Measurements from ENCODE around the gene RNF214.
A peak's percentile ranks its signal among the peaks of the same experiment; 100 is the strongest.

The RNF214 gene

DNA sequence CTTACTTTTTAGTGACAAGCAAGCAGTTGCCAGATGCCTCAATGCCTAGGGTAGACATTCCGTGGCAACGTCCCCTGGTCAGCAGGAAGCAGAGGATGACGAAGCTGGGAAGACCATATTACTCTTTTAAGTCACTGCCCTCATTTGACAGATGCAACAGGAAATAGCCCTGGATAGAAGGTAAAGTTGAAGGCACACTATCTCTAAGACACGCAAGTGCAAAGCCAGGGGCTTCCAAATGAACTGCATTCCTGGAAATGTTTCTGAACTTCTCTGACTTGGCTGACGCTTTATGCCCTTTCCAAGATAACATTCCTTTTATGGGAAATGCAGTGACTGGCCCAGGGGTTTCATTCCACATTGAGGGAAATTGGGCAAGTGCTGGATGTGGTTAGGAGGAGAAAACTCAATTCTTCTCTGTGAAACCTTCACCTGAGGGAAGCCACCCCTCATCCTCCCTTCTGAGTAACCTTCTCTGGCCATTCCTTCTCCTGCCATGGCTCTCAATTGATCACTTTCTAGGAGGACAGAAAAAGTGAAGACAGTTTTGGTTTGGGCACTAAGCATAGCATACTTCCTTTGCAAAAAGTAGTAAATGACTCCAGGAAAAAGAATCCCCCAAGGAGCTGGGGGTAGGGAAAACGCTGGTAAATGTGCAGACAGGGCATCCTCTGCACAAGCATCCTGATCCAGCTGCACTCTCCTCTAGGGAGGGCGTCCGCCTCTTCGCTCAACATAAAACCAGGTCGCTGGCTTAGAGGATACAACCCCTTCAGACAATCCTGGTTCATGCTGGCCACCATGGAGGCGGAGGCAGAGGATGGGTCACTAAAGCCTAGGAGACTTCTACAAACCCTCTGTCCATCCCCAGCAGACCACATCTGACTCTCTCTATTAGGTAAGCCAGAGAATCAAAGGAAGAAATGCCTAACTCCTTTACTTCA lies 15.1 kb upstream of the RNF214 start:
- DNase-seq, result peak; percentile 72

DNA sequence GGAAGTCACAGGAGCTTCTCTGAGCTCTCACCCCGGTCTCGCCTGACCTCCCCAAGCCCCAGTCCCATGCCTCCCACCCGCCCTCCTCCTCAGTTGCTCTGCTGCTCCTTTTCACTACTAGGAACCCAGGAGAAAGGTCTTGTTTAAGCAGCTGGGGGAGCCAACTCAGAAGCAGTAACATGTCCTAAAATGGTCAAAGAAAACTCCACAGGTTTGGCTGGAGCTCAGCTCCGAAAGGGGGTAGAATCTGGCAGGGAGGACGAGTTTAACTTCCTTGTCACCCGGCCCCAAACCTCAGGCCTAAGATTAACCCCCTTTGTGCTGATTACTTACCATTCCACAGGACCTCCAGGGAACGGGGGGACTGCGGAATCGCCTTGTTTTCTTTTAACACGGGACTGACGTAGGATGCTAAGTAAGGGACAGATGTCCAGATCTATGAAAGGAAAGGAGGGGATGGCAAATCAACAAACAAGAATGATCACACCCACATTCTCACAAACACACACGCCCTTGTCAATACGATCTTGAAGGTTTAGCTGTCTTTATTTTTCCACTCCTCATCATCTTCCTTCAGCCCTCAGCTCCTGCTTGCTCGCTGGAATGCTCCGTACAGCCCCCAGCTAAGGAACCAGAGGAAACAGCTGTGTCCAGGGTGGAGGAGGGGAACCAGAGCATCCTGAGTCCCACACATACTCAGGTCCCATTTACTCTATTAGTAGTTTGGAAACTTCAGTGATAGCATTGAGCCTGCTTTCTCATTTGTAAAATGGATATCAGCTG lies 14.1 kb upstream of the RNF214 start:
- DNase-seq, result peak; percentile 55

DNA sequence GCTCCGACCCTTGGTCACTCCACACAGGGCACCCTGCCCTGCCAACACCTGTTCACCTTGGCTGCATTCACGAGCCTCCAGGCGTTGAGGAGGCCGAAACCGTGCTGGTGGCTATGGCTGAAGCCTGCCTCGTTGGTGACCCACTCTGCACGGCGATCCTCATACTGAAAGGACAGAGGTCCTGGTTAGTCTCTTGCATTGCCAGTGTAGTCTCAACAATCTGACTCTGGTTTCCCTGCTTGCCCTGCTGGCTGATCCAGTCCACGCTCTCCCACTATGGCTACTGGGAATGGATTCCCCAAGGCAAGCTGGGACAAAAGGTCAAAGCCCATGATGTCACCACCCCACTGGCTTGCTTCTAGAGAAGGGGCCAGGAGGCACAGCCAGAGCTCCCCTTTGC lies 13.5 kb upstream of the RNF214 start:
- no peak for DNase-seq

DNA sequence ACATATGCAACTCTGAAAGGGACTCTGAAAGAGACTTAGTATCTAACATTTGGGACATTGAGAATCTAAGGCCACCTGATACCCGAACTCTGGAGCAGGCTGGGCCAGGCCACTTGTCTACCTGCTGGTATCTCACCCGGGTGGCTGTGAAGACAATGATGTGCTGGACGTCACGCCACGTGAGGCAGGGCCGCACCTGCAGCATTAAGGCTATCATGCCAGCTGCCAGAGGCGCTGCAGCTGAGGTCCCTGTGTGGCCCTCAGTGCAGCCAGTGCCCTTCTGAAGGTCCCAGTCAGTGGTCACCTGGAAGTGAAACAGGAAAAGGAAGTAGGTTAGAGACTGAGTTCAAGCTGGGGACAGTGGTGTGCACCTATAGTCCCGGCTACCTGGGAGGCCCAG lies 13.0 kb upstream of the RNF214 start:
- no peak for DNase-seq

DNA sequence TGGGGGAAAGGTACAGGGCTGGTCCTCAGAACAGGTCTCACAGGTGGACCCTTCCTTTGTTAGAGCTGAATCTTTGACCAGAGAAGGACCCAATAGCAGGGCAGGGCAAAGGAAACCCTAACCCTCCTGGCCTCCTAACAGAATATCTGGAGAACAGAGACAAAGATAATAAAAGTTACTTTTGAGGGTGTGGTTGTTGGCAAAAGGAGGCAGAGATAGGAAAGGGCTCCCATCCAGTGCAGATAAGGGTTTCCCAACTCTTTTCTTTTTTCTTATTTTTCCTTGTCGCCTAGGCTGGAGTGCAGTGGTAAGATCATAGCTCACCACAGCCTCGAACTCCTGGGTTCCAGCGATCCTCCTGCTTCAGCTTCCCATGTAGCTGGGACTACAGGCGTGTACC lies 12.5 kb upstream of the RNF214 start:
- DNase-seq, result no peak

DNA sequence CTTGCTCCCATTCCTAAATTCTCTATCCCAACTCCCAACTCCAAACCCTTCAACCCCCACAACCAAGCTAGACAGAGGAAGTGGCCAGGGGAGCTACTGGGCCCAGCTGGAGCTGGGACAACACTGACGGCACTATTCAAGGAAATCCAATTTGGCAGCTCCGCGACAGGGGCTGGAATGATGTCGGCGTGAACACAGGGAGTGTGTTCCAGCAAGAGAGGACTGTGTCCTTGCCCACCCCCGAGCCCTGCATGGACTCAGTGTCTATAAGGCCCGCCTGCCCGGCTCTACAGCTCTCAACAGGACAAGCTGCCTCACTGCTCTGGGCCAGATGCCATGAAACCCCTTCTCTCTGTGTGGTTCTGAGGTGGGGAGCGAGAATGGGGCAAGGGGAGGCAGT lies 11.9 kb upstream of the RNF214 start:
- DNase-seq, result no peak

DNA sequence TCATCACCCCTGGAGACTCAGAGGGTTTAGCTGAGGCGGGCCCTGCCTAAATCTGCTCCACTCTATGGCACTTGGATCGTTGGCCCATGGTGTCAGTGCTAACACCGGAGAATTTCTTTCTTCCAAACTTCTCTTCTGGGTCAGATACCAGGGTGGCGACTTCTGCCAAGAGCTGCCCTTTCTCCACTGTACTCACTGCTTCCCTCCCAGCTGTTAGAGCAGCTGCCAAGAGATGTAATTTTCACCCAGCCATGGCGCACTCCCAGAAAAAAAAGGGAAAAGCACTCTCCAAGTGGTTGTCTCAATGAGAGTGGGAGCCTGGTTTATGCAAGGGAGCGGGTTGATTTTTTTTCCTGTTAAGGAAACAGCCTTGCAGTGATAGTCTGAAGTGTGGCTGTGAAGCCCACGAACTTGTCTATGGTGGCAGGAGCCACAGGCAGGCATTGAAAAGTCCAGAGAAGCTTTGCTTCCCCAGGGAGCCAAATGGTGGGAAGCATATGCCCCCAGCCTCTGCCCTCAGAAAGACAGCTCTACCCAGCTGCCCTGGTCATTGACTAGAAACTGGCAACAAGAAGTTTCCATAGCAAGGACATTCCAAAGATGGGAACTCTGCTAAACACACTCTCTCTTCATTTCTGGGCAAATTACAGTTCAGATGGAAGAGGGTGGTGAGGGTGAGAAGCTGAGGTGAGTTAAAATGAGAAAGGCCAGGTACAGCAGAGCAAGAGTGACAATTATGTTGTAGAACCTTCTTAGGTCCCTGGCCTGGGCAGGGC lies 11.3 kb upstream of the RNF214 start:
- no peak for DNase-seq

DNA sequence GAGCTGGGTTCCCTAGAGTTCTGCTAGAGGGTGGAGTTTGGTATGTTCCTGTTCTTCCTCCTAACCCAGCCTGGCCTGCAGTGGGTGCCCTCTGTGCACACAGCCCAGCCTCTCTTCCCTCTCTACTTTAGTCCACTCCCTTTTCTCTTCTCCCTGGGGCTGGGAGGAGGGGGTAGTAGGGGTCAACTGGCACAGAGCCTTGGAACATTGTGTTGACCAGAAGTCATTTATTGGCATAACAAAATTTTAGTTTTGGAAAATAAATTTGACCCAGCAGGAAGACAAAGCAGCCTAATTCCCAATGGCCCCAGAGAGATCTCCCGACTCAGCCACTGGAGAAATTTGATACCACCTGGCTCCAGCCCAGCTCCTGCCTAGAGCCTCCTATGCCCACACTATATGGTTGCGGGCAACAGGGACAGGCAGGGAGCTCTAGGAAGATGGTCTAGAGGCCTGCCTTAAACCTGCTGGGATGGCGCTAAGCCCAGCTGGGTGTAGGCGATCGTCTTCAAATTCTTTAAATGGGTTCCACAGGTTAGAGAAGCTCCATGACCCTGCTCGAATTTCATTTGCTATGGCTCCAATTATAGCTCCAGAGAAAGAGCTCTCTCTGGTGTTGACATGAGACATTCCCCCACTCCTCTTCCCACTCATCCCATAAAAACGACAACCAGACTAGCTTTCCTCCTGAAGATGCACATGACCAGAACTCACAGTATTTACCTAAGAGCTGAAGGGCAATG lies 10.5 kb upstream of the RNF214 start:
- DNase-seq, result peak; percentile 71

DNA sequence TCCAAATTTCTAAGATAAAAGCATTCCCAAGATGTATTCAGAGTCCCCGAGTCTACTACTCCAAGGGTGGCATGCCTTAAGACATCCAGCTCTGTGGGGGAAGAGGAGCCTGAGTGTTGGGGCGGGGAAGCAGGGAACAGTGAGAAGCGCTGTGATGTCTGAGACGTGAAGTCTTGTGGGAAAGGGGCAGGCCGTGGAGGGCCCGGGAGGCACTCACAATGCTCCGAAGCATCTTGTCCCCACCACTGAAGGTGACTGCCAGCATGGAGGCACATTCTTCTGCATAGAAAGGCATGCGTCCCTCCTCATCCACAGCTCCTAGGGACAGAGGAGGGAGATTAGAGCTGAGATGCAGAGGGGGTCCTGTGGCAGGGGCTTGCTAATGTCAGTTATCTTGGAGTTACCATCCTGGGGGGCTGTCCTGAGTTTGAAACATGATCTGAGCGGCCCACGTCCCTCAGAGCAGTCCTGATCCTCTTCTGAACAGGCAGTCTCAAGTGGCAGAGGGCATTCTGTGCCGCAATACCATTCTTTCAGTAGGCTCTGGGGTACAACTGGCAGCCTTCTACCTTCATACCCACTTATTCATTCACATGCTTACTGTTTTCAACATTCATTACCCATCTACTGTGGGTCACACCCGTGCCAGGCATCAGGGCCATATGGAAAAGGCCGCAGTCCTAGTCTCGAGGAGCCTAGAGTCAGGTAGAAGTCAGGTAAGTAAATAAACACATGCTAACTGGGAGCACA lies 9.3 kb upstream of the RNF214 start:
- no peak for DNase-seq

DNA sequence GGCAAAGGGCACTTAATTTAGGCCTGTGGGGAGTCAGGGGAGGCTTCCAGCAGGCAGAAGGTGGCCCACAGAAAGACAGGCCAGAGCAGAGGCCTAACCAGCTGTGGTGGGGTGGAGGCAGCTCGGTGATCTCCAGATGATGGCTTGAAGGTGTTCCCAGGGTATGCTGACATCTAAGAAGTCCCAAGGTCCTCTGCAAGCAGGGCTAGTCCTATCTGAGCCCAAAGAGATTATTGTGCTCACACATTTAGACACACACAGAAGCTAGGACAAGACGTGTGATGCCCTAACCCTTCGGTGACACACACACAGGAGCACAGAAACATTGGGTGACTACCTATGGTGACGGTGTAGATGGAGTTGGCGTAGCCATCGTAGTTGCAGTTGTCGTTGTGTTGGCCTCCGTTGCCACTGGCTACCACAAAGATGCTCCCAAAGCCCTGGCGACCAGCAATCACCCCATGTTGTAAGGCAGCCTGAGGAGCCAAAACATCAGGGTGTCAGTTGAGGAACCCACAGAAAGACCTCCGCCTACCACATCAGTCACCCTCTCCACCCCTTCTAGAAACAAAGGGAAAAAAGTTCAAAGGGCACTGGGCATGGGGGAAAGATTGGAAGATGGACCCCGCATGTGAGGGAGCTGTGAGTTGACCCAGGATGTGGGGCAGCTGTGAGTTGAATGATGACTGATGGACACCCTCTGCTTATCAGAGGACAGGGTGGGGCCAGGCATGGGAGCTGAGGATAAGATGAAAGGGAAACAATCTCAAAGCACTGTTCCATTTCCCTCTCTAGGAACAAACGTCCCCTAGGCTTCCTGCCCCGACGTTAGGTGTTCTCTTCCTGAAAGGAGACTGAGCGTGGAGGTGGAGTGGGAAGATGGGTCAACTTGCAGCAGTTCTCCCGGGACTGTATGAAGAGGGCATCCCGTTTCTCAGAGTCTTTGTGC lies 8.5 kb upstream of the RNF214 start:
- DNase-seq, result no peak

DNA sequence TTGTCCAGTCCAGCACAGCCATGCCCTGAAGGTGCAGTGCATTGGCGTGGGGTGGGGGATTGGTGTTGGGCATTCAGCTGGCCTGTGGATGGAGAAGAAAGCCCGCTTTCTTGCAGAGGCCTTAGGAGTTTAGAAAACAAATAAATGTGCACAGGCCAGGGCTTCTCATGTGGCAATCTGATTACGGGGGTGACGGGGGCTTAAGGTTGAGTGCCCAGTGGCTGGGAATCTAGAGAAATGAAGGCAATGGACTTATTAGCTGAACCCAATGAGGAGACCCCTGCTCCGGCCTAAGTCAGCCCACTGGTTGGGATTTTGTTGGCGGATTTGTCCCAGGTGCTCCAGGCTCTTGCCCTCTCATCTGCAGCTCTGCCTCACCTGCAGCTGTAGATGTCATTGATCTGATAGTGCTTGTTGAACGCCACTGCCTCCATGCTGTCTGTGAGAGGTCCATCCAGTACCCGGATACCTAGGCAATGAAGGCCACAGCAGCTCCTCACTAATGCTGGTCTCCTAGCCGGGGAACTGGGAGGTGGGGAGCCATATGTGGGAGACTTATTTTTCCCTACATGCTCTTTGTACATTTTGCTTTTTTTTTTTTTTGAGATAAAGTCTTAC lies 6.8 kb upstream of the RNF214 start:
- DNase-seq, result no peak

DNA sequence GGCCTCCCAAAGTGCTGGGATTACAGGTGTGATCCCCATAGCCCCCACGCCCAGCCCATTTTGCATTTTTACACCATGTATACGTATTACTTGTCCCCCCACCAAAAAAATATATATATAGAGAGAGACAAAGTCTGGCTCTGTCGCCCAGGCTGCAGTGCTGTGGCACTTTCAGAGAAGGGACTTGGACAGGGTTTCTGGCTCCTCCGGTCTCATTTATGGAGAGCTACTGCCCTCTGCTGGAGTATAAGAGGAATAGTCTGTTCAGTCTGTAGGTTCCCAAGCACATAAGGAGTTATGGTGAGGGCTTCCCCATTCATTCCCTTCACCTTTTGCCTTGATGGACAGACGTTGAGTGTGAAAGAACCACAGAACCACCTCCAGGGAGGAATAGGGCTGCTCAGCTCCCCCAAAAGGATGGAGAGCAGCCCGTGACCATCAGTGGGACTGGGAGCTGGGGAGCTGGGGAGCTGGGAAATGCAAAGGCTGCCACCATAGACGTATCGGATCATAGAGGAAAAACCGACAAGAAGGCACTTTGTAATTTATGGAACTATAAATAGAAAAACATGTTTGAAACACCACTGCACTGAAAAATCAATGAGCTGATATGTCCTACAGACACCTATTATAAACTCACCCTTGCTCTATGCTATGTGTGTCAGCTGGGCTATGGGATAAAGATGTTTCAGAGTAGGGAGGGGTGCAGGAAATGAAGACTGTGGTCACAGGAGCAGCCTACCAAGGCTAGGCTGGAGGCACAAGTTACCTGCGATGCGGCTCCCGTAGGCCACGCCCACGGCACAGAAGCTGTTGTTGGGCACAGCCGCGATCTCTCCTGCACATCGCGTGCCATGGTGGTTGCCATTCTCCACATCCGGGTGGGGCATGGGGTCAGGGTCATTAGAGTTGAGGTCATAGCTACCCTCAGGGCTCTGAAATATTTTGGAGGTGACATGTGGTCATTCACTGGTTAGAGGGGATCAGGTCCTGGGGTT lies 5.8 kb upstream of the RNF214 start:
- DNase-seq, result peak; percentile 74

DNA sequence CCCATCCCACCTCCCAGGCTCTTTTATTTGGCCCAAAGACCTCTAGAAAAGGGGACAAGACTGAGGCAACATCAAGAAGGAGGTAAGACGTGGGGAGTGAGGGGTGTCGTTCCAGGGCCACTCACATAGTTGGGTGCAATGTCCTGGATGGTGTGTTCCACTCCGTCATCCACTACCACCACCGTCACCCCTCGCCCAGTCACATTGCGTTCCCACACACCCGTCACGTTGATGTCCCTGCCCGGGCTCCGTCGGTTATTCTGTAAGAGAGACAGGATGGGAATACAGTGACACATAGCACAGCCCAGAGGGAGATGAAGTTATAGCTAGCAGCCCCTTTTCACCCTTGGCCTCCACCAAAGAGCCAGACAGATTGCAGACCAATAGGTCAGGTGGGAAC lies 4.4 kb upstream of the RNF214 start:
- no peak for DNase-seq

DNA sequence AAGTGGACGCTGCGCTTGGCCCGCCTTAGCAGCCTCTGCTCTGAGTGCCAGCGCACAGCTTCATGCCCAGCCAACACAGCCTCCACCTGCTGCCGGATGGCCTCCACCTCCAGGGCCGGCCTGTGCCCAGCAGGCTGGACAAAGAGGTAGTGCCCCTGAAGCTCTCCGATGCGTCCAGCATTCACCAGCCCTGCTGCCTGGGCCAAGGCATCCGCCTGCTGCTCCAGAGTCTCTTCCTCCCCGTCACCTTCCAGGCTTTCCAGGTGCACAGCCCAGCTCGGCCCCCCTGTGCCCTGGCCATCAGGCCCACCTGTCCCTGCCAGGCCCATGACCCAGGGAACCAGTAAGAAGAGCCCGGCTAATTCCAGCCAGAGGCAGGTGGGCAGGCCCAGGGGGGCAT lies 3.1 kb upstream of the RNF214 start:
- DNase-seq, result no peak

DNA sequence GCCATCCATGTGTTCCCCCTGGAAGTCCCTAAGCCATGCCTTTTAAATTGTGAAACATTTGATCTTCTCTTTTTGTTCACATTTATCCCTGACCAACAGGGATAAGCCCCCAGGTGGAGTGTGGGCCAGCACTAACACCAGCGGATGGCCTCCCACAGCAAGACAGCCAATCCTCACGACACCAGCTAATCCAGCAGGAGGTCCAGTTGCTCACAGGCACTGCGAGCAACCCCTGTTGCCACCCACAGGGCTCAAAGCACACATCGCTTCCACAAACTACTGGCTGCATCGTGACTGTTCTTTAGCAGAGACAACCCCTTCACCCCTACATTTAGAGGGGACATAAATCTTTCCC lies 2.6 kb upstream of the RNF214 start:
- DNase-seq, result no peak

DNA sequence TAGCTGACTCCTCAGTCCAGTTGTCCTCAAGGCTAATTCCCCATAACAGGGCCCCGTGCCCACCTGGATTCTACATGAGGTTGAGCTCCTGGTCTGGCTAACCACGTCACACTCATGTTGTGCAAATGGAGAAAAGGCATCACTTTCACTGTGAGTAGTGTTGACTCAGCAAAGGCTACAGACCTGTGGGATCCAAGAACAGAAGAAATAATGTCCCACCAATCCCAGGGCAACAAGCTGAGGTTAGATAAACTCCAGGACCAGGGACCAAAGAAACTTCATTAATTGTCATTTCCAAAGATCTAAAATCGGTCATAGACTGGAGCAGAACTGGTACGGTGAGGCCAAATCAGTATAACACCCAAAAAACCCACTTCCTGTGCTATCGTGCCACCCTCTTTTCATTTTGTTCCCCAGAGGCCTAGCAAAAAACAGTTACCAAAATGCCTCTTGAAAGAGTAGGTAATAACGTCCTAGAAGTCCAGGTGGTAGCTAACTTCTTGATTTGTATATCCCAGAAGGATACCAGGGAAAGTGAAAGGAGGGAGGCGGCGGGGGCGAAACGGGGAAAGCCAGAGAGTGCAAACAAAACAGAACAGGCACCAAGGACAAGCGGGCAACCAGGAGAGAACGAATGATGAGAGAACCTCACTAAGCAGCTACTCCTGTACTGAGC lies 2.0 kb upstream of the RNF214 start:
- no peak for DNase-seq

DNA sequence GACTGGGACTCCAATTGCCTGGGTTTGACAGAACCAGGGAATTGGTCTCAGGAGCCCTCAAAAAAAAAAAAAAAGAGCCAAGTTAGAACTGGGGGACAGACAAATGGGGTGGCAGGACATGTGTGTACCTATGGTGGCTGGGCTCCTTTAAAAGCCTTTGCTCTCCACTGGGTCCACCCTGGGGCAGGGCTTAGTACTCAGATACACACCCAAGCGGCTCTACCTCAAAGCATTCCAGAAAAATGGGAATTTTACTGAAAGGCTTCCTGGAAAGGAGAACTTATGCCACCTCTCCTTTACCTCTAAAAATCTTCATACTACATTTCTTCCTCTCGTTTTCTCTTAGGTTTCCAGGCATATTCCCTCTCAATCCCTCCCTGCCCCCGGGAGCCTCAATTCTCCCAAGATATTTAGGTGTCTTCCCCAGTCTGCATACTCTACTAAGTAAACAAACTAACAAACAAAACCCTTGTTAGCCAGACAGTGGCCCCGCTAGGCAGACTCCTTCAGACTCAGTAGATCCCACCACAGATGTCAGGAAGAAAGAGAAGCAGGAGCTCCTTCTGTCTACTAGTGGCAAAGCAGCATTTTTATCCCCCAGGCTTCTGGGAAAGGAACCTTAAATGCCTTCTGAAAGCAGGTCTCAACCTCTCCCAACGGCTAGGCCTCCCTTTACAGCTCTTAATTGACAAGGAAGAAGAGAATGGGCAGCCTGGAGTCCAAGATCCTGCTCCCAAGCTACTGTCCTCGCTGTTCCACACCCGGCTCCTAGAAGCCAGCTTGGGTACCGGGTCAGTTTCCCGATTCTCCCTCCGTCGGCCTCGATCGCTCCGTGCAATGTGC lies 1.3 kb upstream of the RNF214 start:
- DNase-seq, result no peak

DNA sequence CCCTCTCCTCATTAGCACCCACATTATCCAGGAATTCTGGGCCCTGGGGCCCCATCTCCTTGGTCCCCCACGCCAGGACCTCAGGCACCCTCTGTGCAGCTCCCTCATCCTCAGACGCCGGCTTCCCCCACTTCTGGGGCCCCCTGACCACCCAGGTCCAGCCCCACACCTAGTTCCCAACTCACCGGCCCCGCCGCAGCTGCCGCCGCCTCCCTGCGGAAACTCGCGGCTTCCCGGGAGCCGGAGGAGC lies 704 bp upstream of the RNF214 start, which contains the start of gene PCSK7:
TSS of gene PCSK7 (minus strand) at position 232 of the 250 bp plus-strand sequence. CDS start 2,229 bp downstream, outside the sequence.
- DNase-seq, result no peak
